SH-SY5Y (cell line): ENCODE results near the gene TBC1D3B.

Experiments used
- GATA2 ChIP-seq: IDR thresholded peaks from 2 replicates; pipeline ENCODE4 v1.6.1; 2011; ENCODE audit warnings: mild to moderate bottlenecking, low read depth, low read length
- GATA3 ChIP-seq: IDR thresholded peaks from 2 replicates; pipeline ENCODE4 v1.6.1; 2011; ENCODE audit warnings: low read depth, mild to moderate bottlenecking, low read length, moderate library complexity

- TF ChIP-seq GATA2, result no peak
- TF ChIP-seq GATA3, result no peak
Measured at GRCh38 chr17:36123431-36123830, 53.0 kb downstream of the TBC1D3B start.
